Fibroblast of mammary gland (primary cell): ENCODE measurements around the gene C1QTNF1.

ENCODE experiments used
- DNase-seq: peaks from one replicate; pipeline ENCODE4 v3.0.0-alpha.2; 2010; ENCODE audit warnings: low read depth
- H3K4me3 ChIP-seq: 2 replicates; pipeline ENCODE4 v1.5.1; 2011; ENCODE audit warnings: low read depth, mild to moderate bottlenecking, low read length, moderate library complexity; ENCODE audit not compliant: control insufficient read depth
- TF ChIP-seq, protein P1 (sequence below): conservative IDR thresholded peaks from 2 replicates; pipeline ENCODE4 v1.5.1; 2011; ENCODE audit warnings: low read depth, low read length, inconsistent platforms; ENCODE audit not compliant: control insufficient read depth, insufficient read depth

Gene C1QTNF1

GRCh38 chr17:79077587-79077986, 53.6 kb downstream of the C1QTNF1 start:
- DNase-seq, result no peak
- TF ChIP-seq, protein P1, sequence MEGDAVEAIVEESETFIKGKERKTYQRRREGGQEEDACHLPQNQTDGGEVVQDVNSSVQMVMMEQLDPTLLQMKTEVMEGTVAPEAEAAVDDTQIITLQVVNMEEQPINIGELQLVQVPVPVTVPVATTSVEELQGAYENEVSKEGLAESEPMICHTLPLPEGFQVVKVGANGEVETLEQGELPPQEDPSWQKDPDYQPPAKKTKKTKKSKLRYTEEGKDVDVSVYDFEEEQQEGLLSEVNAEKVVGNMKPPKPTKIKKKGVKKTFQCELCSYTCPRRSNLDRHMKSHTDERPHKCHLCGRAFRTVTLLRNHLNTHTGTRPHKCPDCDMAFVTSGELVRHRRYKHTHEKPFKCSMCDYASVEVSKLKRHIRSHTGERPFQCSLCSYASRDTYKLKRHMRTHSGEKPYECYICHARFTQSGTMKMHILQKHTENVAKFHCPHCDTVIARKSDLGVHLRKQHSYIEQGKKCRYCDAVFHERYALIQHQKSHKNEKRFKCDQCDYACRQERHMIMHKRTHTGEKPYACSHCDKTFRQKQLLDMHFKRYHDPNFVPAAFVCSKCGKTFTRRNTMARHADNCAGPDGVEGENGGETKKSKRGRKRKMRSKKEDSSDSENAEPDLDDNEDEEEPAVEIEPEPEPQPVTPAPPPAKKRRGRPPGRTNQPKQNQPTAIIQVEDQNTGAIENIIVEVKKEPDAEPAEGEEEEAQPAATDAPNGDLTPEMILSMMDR, result no peak
- no peak overlapping the region for H3K4me3 ChIP-seq

DNA sequence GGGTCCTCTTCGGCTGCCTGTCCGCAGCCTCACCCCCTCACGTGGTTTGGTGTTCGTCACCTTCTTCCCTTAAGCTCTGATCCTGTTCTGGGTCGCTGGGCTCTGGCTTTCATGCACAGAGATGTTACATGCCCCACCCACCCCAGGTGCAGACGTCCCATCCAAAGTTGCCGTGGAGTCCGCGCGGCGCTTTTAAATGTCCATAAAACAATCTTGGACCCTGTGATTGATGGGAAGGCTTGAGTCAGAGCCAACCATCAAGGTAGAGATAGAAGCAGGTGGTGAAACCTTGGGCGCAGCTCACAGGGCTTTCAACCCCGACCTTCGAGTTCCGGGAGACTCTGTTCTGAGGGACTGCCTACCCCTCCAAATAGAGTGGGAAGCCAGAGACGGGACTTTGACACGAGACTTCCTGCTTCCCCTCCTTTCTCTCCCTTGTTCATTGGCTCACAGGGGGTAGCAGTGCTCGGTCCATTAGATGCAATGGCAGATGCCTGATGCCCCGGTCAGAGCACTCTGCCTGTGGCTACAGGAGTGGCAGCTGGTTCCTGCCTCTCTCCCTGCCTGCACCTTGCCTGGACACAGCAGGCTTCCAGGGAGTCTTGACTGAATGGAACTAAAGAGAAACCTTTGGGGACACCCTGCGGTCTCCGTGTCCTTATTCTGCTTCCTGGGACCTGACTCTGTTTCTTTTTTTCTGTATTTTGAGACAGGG, 54.7 kb downstream of the C1QTNF1 start:
- H3K4me3 ChIP-seq, result no peak overlapping the region
- DNase-seq, result no peak
- TF ChIP-seq, protein P1, result no peak

- no peak overlapping the region for H3K4me3 ChIP-seq
- no peak for DNase-seq
- TF ChIP-seq, protein P1, result no peak
Observed at GRCh38 chr17:79079421-79080200, 55.6 kb downstream of the C1QTNF1 start.

DNA sequence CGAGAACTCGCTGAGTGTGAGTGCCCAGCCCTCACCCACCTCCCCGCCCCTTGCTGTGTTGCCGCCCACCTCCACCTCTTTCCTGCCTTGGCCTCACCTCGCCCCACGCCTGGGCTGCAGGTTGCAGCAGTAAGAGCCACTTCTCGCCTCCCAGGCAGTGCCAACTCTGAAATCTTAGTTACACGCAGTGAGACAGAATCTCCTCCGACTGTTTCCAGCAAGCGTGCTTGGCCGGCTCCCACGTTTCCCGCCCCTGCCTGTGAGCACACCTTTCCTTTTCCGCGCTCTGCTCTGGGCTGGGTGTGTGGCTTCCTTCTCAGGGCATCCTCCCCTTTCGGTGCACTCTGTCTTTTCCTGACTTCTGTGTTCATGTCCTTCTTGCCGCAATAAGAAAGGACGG, 56.4 kb downstream of the C1QTNF1 start:
- DNase-seq, result no peak
- TF ChIP-seq, protein P1, result no peak
- H3K4me3 ChIP-seq, result no peak overlapping the region

- no peak for DNase-seq
- H3K4me3 ChIP-seq, result no peak overlapping the region
- TF ChIP-seq, protein P1, result no peak
Observed at GRCh38 chr17:79080761-79081290, 56.9 kb downstream of the C1QTNF1 start.

DNA sequence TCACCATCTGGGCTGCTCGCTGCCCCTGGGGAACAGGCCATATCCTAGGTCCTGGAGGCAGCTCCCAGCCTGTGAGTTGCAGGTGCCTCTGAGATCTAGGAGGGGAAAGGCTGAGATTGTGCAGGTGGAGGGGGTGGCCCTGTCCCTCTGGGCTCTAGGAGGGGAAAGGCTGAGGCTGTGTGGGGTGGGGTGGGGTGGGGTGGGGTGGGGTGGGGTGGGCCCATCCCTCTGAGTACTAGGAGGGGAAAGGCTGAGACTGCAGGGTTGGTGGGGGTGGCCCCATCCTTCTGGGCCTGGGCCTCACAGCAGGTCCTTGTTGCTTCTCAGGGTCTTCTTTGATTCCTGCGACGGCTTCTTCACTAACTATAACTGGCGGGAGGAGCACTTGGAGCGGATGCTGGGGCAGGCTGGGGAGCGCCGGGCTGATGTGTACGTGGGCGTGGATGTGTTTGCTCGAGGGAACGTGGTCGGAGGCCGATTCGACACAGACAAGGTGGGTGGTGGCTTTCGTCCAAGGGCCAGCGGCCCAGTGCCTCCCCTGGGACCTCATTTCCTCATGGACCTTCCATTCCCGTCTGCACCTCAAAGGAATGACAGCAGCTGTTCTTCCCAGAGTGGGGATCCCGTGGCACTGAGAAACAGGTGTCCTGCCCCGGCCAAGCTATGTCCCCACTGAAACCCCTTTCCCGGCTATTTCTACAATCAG, 57.8 kb downstream of the C1QTNF1 start:
- DNase-seq, result no peak
- TF ChIP-seq, protein P1, result no peak
- no peak overlapping the region for H3K4me3 ChIP-seq
